Breast epithelium (tissue), 3 donors: ENCODE measurements around the gene CCL3.

Experiments
- CTCF ChIP-seq, 3 donors: fragments of 450-650 bp; IDR thresholded peaks; one replicate each; pipeline ENCODE4 v1.5.1; 2016 to 2017; ENCODE audit warnings: antibody characterized with exemption in 3 of 3, mild to moderate bottlenecking in 3 of 3, moderate library complexity in 3 of 3
- POLR2A ChIP-seq: fragments of 450-650 bp; IDR thresholded peaks from one replicate; pipeline ENCODE4 v1.6.1; 2016; ENCODE audit warnings: antibody characterized with exemption, mild to moderate bottlenecking, moderate library complexity

- no peak for TF ChIP-seq CTCF (IDR thresholded peaks at IDR 0.05)
- no peak for TF ChIP-seq POLR2A
Measured at GRCh38 chr17:36132421-36132831, 42.5 kb upstream of the CCL3 start.
